Occipital lobe (tissue), 2 donors: ENCODE data around the gene RHOT2. TPM values are rescaled to one million over a fixed set of nuclear protein-coding genes. Genes with fewer than 3 reads are reported as not detected.

Source experiments
- DNase-seq: peaks from one replicate; lab custom pipeline; 2025; lab: John Stamatoyannopoulos, UW
- total RNA-seq: library from RNA; depleted of rRNA; stranded (reverse); fragments of >200 nt; gene quantifications from one replicate; pipeline ENCODE4 v1.2.3, GENCODE V29; 2014

Gene RHOT2
- total RNA-seq, 1 donor from 2014 or later, result 20.9 TPM

DNA sequence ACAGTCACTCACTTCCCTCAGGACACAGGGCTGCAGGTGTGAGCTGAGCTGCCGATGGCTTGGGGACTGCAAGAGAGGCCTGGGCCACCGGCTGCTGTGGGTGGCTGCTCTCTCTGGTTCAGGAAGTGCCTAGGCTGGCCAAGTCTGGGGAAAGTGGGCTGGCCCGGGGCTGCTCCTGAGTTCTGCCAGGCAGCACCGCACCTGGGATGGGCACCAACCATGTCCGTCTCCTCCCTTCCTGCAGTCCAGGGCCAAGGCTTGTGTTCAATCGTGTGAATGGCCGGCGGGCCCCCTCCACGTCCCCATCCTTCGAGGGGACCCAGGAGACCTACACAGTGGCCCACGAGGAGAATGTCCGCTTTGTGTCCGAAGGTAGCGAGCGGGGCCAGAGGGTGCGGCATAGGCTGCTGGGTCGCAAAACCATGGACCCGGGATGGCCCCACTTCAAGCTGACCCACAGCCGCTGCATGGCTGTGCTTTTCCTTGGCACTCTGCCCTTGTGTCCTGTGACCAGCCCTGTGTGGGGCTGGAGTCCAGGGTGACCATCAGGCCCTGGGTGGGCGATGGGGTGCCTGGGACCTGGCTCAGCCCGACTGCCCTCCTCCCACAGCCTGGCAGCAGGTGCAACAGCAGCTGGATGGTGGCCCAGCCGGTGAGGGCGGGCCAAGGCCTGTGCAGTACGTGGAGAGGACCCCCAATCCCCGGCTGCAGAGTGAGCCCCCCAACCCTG is 20.6 kb upstream of the RHOT2 start:
- no peak for DNase-seq

DNA sequence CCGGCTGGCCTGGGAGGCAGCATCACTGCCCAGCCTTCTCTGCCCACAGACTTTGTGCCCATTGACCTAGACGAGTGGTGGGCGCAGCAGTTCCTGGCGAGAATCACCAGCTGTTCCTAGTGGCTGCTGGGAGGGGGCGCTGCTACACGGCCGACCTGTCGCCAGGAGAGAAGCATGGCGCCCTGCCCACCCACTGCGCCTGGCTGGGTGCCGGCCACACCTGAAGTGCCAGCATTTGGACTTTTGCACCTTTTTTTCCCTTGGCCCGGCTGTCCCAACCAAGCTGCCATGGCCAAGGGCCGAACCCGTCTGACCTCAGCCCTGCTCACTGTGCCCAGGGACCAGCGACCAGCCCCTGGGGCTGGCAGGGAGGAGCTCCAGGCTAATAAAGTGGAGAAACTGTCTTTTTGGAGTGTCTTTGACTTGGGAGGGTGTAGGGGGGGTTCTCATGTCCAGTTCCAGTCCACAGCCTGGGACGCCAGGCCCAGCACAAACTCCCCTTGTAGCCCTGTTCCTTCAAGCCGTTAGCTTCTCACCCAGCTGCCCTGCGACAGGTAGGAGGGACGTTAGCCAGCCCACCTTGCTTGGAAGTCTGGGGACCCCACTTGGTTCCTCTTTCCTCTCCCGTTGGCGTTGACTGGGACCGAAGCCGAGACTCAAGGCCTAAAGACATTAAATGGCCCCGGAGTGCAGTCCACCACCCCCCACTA is 19.7 kb upstream of the RHOT2 start:
- DNase-seq, result no peak

- DNase-seq, result peak; percentile 82
Measured at GRCh38 chr16:648781-649589, 18.9 kb upstream of the RHOT2 start, which contains the start of gene WDR90. Gene WDR90, plus strand, starts transcription at chr16:649365. Its CDS starts 52 bp downstream, at chr16:649417.

DNA sequence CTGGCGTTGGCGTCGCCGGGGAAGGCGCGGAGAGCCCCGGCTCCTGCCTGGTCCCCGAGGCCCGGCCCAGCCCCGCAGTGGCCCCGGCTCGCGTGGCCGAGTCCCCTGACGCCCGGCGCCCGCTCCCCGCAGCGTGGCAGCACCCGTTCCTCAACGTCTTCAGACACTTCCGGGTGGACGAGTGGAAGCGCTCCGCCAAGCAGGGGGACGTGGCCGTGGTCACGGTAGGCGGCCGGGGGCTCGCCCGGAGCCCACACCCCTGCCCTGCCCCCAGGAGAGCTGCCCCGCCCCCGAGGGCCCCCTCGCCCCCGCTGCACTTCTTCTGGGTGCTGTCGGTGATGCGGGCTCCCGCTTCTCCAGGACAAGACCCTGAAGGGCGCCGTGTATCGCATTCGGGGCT is 18.3 kb upstream of the RHOT2 start:
- DNase-seq, result no peak

- DNase-seq, result no peak
Measured at GRCh38 chr16:651844-652243, 16.1 kb upstream of the RHOT2 start.

GRCh38 chr16:652454-653305 is 15.3 kb upstream of the RHOT2 start:
- DNase-seq, result no peak

GRCh38 chr16:654034-654433 is 13.9 kb upstream of the RHOT2 start:
- DNase-seq, result no peak

GRCh38 chr16:657487-657886 is 10.4 kb upstream of the RHOT2 start:
- DNase-seq, result no peak

- no peak for DNase-seq
Measured at GRCh38 chr16:658679-659571, 9.0 kb upstream of the RHOT2 start.

DNA sequence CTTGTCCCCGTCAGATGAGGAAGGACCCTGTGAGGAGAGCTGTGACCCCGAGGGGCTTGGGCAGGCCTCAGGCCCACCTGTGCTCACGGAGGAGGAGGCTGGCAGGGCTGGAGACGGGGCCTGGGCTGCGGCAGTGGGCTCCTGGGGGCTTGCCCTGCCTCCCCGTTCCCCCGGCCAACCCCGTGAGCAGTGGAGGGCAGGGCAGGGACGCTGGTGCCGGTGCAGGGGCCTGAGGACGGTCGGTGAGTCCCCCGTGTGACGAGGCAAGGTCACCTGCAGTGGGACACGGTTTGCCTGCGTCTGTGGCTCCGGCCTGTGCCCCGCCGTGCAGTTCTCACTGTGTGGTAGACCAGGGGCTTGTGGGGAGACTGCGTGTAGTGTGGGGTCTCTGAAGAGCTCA is 8.3 kb upstream of the RHOT2 start:
- no peak for DNase-seq

DNA sequence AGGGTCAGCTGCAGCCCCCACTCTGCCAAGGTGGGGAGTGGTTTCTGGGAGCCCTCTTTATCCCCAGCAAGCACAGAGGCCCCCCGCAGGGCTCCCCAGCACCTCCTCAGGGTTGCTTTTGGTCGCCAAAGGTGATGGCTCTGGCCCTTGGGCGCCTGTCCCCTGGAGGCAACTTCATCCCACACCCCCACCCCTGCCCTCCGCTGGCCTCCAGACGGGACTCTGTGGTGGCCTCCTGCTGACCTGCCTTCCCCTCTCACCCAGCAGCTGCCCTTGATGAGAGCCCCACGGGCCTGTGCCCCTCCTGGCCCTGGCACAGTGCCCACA is 7.8 kb upstream of the RHOT2 start:
- no peak for DNase-seq

GRCh38 chr16:660459-661183 is 7.3 kb upstream of the RHOT2 start:
- DNase-seq, result peak; percentile 75

- no peak for DNase-seq
Measured at GRCh38 chr16:661184-661821, 6.6 kb upstream of the RHOT2 start.

GRCh38 chr16:662095-662494 is 5.8 kb upstream of the RHOT2 start:
- no peak for DNase-seq

DNA sequence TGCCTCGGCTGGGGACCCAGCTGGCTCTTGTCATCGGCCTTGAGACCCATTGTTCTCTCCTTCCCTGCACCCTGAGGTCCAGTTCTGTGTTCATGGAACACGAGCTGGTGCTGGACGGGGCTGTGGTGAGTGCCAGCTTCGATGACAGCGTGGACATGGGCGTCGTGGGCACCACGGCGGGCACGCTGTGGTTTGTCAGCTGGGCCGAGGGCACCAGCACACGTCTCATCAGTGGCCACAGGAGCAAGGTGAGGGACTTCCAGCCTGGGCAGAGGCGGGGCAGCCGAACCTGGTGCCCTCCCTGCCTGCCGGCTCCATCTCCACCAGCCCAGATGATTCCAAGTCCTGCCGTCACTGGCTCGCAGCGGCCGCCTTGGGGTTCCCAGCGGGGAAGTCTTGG is 5.3 kb upstream of the RHOT2 start:
- no peak for DNase-seq

DNA sequence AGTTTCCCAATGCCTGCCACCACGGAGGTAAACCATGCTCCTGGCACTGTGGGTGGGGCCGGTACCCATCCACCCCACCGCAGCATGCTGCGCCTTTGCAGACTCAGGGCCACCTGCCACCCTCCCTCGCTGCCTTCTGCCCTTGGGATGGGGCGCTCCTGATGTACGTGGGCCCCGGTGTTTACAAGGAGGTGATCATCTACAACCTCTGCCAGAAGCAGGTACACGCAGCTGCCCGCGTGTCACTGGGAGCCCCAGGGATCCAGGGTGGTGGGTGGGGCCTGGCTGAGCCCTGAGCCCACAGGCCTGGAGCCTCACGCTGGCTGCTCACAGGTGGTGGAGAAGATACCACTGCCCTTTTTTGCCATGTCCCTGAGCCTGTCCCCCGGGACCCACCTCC is 1.4 kb upstream of the RHOT2 start:
- no peak for DNase-seq

GRCh38 chr16:667113-667779 is 686 bp upstream of the RHOT2 start:
- no peak for DNase-seq

DNA sequence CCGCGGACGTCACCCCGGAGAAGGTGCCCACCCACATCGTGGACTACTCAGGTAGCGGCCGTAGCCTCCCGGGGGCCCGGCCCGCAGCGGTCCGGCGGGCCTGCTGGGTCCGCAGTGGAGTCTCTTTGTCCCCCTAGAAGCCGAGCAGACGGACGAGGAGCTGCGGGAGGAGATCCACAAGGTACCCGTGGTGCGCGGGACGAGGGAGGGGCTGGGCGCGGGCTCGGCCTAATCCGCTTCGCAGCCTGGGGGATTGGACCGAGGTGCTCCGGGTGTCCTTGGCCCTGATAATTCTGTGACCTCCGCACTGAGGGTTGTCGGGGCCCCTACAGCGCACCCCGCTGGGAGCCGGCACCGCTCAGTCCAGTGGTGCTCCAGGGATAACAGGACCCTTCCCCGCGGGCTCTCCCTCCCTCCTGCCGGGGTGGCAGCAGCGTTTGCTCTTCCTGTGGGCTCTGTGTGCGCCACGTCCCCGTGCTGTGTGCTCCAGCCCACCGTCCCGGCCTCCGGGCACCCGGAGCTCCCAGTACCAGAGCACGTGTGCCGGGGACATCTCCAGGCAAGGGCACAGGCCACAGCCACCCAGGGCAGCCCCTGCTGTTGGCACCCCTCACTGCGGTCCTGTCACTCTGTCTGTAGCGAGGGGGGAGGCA is 713 bp downstream of the RHOT2 start:
- no peak for DNase-seq
